GM21619 (cell line): ENCODE results near the gene SYT3.

Source experiments
- ATAC-seq: cut with Tn5 transposase; IDR thresholded peaks from one replicate; pipeline ENCODE4 v1.9.1; 2021; ENCODE audit not compliant: unreplicated experiment

The SYT3 gene

GRCh38 chr19:50639121-50640112, at the start of gene SYT3:
Gene SYT3, minus strand, starts transcription at chr19:50639881. Its CDS starts 2,470 bp downstream, at chr19:50637411.
- no peak for ATAC-seq

GRCh38 chr19:50688766-50689165, 49.1 kb upstream of the SYT3 start:
- ATAC-seq = no peak

GRCh38 chr19:50686310-50687032, 46.8 kb upstream of the SYT3 start:
- ATAC-seq = no peak

GRCh38 chr19:50679177-50680125, 39.8 kb upstream of the SYT3 start:
- ATAC-seq = peak; percentile 76

GRCh38 chr19:50678323-50678722, 38.6 kb upstream of the SYT3 start:
- no peak for ATAC-seq

- ATAC-seq = no peak
Measured at GRCh38 chr19:50677636-50678035, 38.0 kb upstream of the SYT3 start.

- no peak for ATAC-seq
Measured at GRCh38 chr19:50676625-50677197, 37.0 kb upstream of the SYT3 start.

GRCh38 chr19:50673118-50673517, 33.4 kb upstream of the SYT3 start:
- no peak for ATAC-seq

- ATAC-seq = no peak
Measured at GRCh38 chr19:50670102-50670380, 30.4 kb upstream of the SYT3 start.

- ATAC-seq = no peak
Measured at GRCh38 chr19:50669302-50670101, 29.8 kb upstream of the SYT3 start.

GRCh38 chr19:50668879-50669278, 29.2 kb upstream of the SYT3 start:
- no peak for ATAC-seq

GRCh38 chr19:50668416-50668815, 28.7 kb upstream of the SYT3 start:
- no peak for ATAC-seq

- ATAC-seq = no peak
Measured at GRCh38 chr19:50667759-50668231, 28.1 kb upstream of the SYT3 start.

GRCh38 chr19:50667177-50667758, 27.6 kb upstream of the SYT3 start:
- ATAC-seq = no peak

- no peak for ATAC-seq
Measured at GRCh38 chr19:50666346-50667176, 26.9 kb upstream of the SYT3 start.

- ATAC-seq = no peak
Measured at GRCh38 chr19:50664204-50664603, 24.5 kb upstream of the SYT3 start.

GRCh38 chr19:50663482-50663790, 23.8 kb upstream of the SYT3 start:
- ATAC-seq = no peak

GRCh38 chr19:50662651-50663481, 23.2 kb upstream of the SYT3 start:
- no peak for ATAC-seq
